ENCODE results near the gene GPR137. TPM values are rescaled to one million over a fixed set of nuclear protein-coding genes. Genes with fewer than 3 reads are reported as not detected.

The GPR137 gene
- total RNA-seq, 1 experiment from 2014 or later: 24.4 TPM

GRCh38 chr11:64253043-64253442 is 32.6 kb upstream of the GPR137 start:
- H3K36me3 ChIP-seq (ENCODE audit: control insufficient read depth in 1 of 2, insufficient read depth in 2 of 2, low read length in 2 of 2): peaks cover 14 to 26% of the 10 kb centered on the region in 2 experiments; a peak in 3 of 4 replicates
- no peak for ATAC-seq
- peak overlapping the region in 1 of 2 experiments; percentile 98 for H3K4me3 ChIP-seq (replicated peaks in 1 of 2; ENCODE audit: low read depth in 1 of 2, low read length in 2 of 2)
- peak overlapping the region; percentile 95 for H3K4me2 ChIP-seq (ENCODE audit: low read length)
- no peaks in the 10 kb centered on the region for H3K9me2 ChIP-seq (ENCODE audit: insufficient read depth)
- intact Hi-C loops (cut with micrococcal nuclease): no loop called here
- DNase-seq (ENCODE audit: low read depth, low spot score): no peak
- CTCF ChIA-PET: interaction anchor here (1.4 to 1.5 kb wide), 2 partner anchors 16 to 102 kb away, joined by 6 to 11 read pairs; no protein-coding TSS in a partner anchor
- POLR2A ChIA-PET: interaction anchor here (0.7 to 1.9 kb wide), 7 partner anchors 10 to 102 kb away, joined by 3 to 10 read pairs (median 5); partner anchors contain the start of genes PRDX5 and TRMT112
- H3K9ac ChIP-seq (ENCODE audit: low read length): peak overlapping the region; percentile 97; the same call in 1 of the 2 replicates
- H2AFZ ChIP-seq (ENCODE audit: low read depth, low read length, poor library complexity, severe bottlenecking): no peak overlapping the region
- no peaks in the 10 kb centered on the region for H3K27me3 ChIP-seq (ENCODE audit: insufficient read depth, low read length)
- H3K9me3 ChIP-seq (ENCODE audit: control insufficient read depth in 1 of 2, insufficient read depth in 1 of 2, low read depth in 1 of 2, low read length in 2 of 2): no peaks in the 10 kb centered on the region
- H3K4me1 ChIP-seq (ENCODE audit: control insufficient read depth in 1 of 2, insufficient read depth in 2 of 2, low read length in 2 of 2): peaks cover 23 to 56% of the 10 kb centered on the region in 2 experiments
- TF ChIP-seq SIN3A (IDR thresholded peaks at IDR 0.05; ENCODE audit: low read depth) (no peak), TCF7L2 (IDR thresholded peaks at IDR 0.05; ENCODE audit: borderline replicate concordance, extremely low read depth, insufficient read depth, insufficient read length) (no peak), CEBPB (IDR thresholded peaks at IDR 0.05; ENCODE audit: low read depth) (no peak), ZNF274 (IDR thresholded peaks at IDR 0.05; ENCODE audit: low read depth, low read length) (no peak), MAX (IDR thresholded peaks at IDR 0.05) (no peak)
- peak overlapping the region; percentile 15; the same call in 1 of the 2 replicates for H3K27ac ChIP-seq (ENCODE audit: low read depth, low read length)
- H3K79me2 ChIP-seq (ENCODE audit: insufficient read depth, low read length): peaks cover 35% of the 10 kb centered on the region
- RAD21 ChIA-PET (ENCODE audit: low non-redundant PET in 1 of 2, low total read pairs in 2 of 2, uncharacterized antibody in 2 of 2, unreplicated experiment in 2 of 2): no interaction called here
- BruUV-seq (replicated peaks): TSS peak; percentile 54
- H4K20me1 ChIP-seq (ENCODE audit: insufficient read depth): no peaks in the 10 kb centered on the region

- TF ChIP-seq REST (IDR thresholded peaks at IDR 0.05; ENCODE audit: low read depth): no peak
- TF ChIP-seq, protein P1, sequence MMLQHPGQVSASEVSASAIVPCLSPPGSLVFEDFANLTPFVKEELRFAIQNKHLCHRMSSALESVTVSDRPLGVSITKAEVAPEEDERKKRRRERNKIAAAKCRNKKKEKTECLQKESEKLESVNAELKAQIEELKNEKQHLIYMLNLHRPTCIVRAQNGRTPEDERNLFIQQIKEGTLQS (IDR thresholded peaks at IDR 0.05): no peak
- TF ChIP-seq TCF7L2 (IDR thresholded peaks at IDR 0.05; ENCODE audit: borderline replicate concordance, extremely low read depth, insufficient read depth, insufficient read length): no peak
- TF ChIP-seq SRF (IDR thresholded peaks at IDR 0.05; ENCODE audit: low read depth): no peak
- TF ChIP-seq ELF1 (IDR thresholded peaks at IDR 0.05; ENCODE audit: borderline replicate concordance, low read depth): no peak
- no peak for TF ChIP-seq SIN3A (IDR thresholded peaks at IDR 0.05; ENCODE audit: low read depth)
- TF ChIP-seq ZFX (IDR thresholded peaks at IDR 0.05): no peak
- TF ChIP-seq CTCF (IDR thresholded peaks at IDR 0.05 in 2 of 3, conservative IDR thresholded peaks at IDR 0.05 in 1 of 3; ENCODE audit: borderline replicate concordance in 1 of 3, insufficient read depth in 1 of 3, low read depth in 2 of 3, low read length in 2 of 3): no peak
- no peak for TF ChIP-seq EZH2phosphoT487 (IDR thresholded peaks at IDR 0.05; ENCODE audit: borderline replicate concordance)
- no peak for TF ChIP-seq POLR2A (IDR thresholded peaks at IDR 0.05; ENCODE audit: borderline replicate concordance, extremely low read depth, insufficient read depth, insufficient read length)
- Histone ChIP-seq H3K4me3 (replicated peaks in 1 of 2; ENCODE audit: low read depth in 1 of 2, low read length in 2 of 2) (no peak overlapping the region), H3K9me2 (ENCODE audit: insufficient read depth) (no peaks in the 10 kb centered on the region), H3K4me2 (ENCODE audit: low read length) (peak overlapping the region; percentile 95; the same call in 1 of the 2 replicates), H3K9ac (ENCODE audit: low read length) (no peak overlapping the region), H3K27me3 (ENCODE audit: insufficient read depth, low read length) (no peaks in the 10 kb centered on the region), H2AFZ (ENCODE audit: low read depth, low read length, poor library complexity, severe bottlenecking) (no peak overlapping the region), H3K27ac (ENCODE audit: low read depth, low read length) (peak overlapping the region; percentile 15; the same call in 1 of the 2 replicates), H3K79me2 (ENCODE audit: insufficient read depth, low read length) (peaks cover 35% of the 10 kb centered on the region), H4K20me1 (ENCODE audit: insufficient read depth) (no peaks in the 10 kb centered on the region), H3K36me3 (ENCODE audit: control insufficient read depth in 1 of 2, insufficient read depth in 2 of 2, low read length in 2 of 2) (peaks cover 14 to 30% of the 10 kb centered on the region in 2 experiments; a peak in 3 of 4 replicates), H3K4me1 (ENCODE audit: control insufficient read depth in 1 of 2, insufficient read depth in 2 of 2, low read length in 2 of 2) (peaks cover 19 to 52% of the 10 kb centered on the region in 2 experiments), H3K9me3 (ENCODE audit: control insufficient read depth in 1 of 2, insufficient read depth in 1 of 2, low read depth in 1 of 2, low read length in 2 of 2) (no peaks in the 10 kb centered on the region)
- DNase-seq (ENCODE audit: low read depth, low spot score): no peak
- no TSS peak for BruUV-seq (replicated peaks)
- ATAC-seq: no peak
- ChIA-PET CTCF (no interaction called here), RAD21 (ENCODE audit: low non-redundant PET in 1 of 2, low total read pairs in 2 of 2, uncharacterized antibody in 2 of 2, unreplicated experiment in 2 of 2) (no interaction called here), POLR2A (interaction anchor here (1.5 kb wide), 1 partner anchor 102 kb away, joined by 3 read pairs; no protein-coding TSS in a partner anchor)
- intact Hi-C loops (cut with micrococcal nuclease): no loop called here
These were observed 32.2 kb upstream of the GPR137 start for GRCh38 chr11:64253481-64253880.

Measured in HCT116 (cell line).